GM19467 (cell line): Measurements from ENCODE around the gene FOXN3.
A peak's percentile ranks its signal among the peaks of the same experiment; 100 is the strongest.

Source experiments
- ATAC-seq: cut with Tn5 transposase; IDR thresholded peaks from one replicate; pipeline ENCODE4 v1.9.1; 2021; ENCODE audit warnings: mild to moderate bottlenecking, moderate library complexity; ENCODE audit not compliant: unreplicated experiment

Gene FOXN3

DNA sequence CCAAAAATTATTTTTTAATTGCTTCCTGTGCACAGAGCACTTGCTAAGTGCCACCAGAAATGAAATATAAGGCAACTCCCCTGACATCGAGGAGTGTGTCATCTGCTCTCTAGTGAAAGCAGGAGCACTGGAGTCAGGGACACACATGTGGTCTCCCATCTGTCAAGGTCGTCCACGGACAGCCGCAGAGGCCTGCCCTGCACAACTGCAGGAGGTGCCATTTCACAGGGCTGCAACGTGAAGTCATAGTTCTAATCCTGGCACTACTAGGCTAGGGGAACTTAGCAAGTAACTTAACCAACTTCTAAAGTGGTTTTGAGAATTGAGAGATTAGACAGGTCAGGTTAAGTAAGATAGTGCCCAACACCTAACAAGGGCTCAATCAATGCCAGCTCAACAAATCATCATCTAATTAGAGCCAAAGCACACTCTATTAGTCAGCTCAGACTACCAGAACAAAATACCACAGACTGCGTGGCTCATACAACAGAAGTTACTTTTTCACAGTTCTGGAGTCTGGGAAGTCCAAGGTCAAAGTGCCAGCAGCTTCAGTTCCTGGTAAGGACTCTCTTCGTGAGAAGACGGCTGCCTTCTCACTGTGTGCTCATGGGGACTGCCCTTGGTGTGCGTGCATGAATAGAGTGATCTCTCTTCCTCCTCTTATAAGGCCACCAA lies 30.7 kb downstream of the FOXN3 start:
- no peak for ATAC-seq

DNA sequence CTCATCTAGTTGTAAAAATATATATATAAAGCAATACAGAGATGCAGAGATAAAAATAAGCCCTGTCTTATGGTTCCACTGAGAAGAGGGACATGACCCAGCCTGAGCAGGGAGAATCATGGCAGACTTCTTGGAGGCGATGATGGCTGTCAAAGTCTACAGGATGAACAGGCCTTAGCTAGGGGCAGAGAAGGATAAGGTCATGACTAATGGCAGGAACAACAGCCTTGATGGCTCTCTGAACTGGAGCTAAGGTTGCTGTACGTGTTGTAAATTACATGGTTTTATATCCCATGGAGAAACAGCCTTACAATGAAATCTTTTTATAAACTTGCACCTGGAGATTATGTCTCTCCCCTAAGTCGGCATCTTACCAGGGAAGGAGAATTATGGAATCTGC lies 32.4 kb downstream of the FOXN3 start:
- no peak for ATAC-seq

DNA sequence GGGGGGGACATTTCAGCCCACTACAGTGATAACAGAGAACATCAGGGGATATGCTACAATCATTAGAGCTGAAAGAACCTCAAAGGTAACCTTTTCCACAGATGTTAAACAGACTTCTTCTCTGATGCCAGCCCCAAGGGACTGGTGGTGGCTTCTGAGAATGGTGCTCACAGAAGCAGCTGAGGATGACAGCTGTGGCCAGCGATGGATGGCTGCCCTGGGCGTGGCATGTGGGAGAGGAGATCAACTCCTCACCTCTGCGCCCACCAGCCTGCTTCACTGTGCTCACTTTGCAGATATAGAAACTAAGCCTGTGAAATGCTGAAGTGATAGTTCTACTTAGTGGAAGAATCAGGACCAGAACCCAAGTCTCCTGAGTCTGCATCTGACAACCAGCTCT lies 33.0 kb downstream of the FOXN3 start:
- ATAC-seq = peak; percentile 90

DNA sequence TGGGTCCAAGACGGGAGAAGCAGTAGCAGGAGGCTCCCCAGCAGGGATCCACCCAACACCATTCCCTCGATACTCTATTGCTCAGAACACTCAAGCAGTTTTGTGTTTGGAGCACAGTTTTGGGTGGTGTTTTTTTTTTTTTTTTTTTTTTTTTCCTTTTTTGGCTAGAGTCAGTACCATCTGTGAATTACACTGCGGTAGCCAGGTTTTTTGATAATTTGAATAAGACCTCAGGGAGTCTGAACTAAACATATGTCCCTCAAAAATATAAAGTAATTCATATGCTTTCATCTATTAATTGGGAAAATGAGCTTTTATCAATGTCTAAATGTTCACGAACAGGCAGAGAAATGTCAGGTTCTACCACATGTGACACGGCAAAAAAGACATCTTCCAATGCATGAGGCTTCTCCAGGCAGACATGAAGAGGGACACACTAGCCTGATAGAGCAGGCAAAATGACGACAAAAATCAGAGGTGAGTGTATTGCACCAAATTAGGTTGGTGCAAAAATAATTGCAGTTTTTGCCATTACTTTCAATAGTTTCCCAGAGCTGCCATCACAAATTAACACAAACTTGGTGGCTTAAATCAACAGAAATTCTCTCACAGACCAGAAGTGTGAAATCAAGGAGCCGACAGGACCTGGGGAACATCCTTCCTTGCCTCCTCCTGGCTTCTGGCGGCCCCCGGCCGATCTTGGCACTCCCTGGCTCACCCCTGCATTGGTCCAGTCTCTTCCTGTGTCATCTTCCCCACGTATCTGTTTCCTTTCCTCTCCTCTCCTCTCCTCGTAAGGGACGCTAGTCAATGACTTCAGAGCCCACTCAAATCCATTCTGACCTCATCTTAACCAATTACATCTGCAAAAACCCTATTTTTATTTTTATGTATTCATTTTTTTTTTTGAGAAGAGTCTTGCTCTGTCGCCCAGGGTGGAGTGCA lies 33.9 kb downstream of the FOXN3 start:
- no peak for ATAC-seq

DNA sequence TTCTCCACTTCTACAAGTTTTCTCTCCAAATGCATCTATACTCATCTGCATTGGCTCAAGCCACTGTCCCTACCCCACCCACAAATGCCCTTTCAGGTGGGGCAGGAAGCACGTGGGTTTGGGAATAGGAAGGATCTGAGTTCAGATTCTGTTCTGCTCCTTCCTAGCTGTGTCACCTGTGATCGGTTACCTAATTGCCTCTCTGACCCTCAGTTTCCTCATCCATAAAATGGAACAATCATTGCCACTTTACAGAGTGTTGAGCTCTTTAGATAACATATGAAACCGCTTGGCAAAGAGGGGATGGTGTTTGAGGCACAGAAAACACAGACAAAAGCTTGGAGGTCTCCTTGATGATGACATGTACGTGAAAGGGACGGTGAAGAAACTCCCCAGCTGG lies 34.5 kb downstream of the FOXN3 start:
- ATAC-seq = no peak

DNA sequence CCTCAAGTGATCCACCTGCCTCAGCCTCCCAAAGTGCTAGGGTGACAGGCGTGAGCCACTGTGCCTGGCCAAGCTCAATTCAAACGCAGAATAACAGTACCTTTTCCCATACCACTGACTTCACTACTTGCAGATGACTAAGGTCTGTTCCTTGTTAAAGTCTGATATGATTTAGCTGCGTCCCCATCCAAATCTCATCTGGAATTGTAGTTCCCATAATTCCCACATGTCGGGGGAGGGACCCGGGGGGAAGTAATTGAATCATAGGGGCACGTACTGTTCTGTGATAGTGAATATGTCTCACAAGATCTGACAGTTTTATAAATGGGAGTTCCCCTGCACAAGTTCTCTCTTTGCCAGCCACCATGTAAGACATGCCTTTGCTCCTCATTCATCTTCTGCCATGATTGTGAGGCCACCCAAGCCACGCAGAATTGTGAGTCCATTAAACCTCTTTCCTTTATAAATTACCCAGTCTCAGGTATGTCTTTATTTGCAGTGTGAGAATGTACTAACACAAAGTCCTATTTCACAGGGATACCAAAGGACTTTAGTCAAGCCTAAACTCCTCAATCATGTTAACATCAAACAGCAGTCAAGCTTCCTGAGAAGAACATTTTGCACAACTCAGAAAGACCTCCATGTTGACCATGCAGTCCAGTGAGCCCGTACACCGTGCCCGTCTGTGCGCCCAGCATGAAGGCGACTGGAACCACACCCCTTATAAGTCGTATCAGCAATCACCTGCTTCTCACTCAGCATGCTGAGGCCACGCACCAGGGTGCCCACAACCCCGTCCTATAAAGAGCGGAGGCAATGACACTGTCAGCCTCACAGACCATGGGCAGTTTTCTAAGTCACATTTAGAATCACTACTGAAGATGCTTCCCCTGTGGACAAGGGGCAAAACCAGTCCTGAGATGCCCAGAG lies 36.9 kb downstream of the FOXN3 start:
- ATAC-seq = no peak

DNA sequence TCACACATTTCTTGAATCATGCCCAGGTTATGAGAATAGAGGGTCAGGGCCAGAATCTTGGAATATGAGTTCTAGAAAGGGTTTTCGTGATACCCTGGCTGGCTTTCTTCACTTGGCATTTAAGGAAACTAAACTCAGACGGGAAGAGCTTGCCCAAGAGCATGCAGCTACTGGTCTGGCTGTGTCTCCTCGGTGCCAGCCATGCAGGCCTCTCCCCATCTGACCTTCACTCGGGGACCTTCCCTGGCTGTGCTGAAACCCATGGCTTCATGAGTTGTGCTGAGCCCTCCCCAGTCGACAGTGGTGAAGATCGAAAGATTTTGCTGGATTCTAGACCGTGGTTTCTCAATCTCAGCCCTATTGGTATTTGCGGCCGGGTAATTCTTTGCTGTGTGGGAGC lies 38.0 kb downstream of the FOXN3 start:
- ATAC-seq = no peak

DNA sequence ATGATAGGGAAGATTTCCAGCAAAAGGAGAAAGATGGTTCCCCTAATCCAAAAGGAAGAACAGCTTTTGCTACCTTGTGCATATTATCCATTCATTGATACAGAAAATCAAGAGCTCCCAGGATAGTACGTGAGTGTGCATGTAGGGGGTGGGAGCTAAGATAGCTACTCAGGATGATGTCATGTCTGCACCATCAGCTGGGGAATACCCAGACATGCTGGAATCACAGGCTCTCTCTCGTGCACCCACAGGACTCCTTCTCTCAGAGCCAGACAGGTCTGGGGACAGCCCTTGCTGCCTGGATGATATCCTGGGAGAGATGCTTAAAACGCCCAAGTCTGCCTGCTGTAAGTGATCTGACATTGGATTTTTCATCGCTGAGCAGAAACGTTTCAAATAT lies 38.9 kb downstream of the FOXN3 start:
- no peak for ATAC-seq

DNA sequence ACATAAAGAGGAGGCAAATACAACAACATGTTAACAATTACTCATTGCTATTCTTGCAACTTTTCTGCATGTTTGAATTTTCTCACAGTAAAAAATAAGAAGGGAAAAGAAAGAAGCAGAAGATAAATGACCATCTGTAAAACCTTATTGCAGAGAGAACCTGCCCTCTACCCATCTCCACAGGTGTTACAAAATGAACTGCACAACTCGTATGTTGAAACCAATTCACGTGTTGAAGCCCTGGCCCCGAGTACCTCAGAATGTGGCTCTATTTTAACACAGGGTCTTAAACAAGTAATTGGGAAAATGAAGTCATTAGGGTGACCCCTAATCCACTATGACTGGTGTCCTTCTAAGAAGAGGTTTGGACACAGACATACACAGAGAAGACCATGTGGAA lies 39.5 kb downstream of the FOXN3 start:
- ATAC-seq = no peak

DNA sequence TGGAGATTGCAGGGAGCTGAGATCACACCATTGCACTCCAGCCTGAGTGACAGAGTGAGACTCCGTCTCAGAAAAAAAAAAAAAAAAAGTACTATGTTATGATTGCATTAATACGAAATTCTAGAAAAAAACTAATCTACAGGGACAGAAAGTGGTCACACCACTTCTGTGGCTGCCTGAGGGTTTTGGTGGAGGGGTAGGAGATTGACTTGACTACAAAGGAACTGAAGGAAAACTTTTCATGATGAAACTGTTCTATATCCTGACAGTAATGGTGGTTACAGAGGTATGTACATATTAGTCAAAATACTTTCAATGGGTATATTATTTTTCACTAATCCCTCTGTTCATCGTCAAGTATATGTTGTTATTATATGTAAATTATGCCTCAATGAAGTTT lies 42.1 kb downstream of the FOXN3 start:
- ATAC-seq = no peak

DNA sequence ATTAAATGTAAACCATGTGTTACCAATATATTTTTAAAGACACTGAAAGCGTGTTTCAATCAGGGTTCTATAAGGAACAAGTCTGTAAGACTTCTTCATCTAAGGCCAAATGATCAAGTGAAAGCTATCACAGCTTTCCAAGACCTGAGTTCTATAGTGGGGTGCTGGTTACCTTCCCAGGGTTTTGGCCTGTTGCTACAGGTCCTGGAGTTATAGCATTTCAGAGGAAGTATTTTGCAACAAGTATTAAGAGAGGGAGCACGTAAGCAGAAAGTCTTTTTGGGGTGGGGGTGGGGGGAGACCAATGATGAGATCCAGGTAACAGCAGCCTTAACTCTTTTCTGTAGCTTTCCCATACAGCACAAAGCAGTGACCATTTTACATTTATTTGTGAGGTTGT lies 43.8 kb downstream of the FOXN3 start:
- no peak for ATAC-seq

DNA sequence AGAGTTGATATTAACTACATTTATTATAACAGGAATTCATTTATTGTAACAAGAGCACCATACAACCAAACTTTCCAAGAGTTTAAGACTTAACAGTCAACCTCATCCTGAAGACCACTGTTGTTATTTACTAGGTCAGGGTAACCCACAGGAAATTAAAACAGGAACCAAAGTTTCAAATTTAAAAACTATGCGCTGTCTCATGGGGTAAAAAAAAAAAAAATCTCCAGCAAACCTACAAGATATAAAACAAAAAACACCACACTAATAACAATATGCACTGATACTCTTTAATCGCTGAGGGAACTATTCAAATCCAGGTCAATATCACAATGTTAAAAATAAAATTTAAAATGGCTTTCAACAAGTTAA lies 44.5 kb downstream of the FOXN3 start:
- no peak for ATAC-seq

DNA sequence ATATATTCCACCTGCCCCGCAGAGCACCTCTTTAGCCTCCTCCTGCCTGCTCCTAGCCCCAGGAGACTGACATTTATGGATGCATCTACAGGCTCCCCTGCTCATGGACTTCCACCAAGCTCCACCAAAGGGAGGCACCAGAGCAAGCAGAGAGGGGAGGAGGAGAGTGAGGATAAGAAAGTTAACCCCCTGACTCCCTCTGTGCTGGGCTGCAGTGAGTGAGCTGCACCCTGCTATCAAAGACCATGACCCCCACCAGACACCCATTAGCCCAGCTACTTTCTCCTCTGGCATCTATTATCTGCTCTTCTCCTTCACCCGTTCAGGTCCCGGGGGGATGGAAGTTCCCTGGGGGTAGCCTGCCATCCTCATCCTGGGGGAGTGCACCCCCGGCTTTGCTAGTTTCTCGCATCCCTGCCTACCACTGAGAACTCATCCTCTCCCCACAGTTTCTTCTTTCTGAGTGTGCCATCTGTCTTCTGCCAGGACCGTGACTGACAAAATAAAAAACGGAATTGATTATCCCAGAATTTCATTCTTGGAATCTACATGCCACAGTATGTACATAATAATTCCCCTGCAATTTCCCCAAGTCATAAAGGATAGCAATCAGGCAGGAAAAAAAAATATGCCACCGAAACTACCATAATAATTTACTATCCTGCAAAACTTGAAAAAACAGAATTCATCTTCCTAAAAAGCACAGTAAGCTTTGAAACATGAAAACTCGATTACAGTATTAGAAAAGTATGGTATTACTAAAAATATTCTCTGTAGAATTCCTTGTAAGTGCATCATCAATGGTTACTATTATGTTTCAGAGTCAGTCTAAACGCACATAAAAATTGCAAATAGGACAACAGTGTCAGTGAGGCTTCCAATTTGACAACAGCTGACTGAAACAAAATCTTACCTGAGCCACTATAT lies 45.2 kb downstream of the FOXN3 start:
- no peak for ATAC-seq

DNA sequence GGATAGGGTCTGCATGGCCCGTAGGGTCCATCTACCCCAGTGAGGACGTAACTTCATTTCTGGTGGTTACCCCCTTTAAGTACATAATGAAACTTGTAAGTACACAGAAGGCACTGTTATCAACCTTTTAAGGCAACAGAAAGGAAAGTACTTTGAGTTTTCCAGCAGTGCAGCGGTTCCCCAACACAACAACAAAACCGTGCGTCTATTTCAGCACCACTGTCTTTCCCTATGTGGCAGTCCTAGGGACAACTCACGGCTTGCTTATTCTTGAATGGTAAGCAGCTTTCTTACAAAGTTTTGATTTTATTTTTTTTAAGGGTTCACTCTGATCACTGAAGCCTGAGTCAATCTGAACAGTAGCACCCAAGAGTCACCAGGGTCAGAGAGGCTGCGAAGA lies 46.3 kb downstream of the FOXN3 start:
- no peak for ATAC-seq

DNA sequence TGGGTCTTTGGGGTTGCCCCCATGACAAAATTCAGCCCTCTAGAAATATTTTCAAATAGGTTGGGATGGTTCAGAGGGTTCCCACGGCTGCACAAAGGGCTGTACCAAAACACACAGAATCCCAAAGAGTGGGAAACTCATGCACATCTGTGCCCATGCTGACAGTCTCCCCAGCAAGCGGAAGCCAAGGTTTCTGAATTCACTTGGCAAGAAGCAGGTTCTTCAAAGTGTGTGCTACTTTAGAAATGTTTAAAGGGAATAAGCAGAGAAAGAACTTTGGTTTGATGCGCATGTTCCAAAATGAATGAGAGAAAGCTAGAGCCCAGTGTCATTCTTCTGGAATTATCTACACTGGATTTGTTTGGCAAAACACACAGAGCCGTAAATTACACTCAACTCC lies 46.7 kb downstream of the FOXN3 start:
- no peak for ATAC-seq

DNA sequence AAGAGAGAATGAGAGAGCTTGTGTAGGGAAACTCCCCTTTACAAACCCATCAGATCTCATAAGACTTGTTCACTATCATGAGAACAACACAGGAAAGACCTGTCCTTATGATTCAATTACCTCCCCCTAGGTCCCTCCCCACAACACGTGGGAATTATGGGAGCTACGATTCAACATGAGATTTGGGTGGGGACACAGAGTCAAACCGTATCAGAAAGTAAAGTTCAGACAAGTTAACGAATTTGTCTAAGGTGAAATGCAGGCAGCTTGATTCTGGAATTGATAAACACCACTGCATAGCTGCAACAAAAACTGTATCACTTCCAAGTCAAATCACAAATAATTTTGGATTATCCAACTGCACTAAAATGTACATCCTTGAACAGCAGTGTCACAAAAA lies 47.4 kb downstream of the FOXN3 start:
- ATAC-seq = no peak

DNA sequence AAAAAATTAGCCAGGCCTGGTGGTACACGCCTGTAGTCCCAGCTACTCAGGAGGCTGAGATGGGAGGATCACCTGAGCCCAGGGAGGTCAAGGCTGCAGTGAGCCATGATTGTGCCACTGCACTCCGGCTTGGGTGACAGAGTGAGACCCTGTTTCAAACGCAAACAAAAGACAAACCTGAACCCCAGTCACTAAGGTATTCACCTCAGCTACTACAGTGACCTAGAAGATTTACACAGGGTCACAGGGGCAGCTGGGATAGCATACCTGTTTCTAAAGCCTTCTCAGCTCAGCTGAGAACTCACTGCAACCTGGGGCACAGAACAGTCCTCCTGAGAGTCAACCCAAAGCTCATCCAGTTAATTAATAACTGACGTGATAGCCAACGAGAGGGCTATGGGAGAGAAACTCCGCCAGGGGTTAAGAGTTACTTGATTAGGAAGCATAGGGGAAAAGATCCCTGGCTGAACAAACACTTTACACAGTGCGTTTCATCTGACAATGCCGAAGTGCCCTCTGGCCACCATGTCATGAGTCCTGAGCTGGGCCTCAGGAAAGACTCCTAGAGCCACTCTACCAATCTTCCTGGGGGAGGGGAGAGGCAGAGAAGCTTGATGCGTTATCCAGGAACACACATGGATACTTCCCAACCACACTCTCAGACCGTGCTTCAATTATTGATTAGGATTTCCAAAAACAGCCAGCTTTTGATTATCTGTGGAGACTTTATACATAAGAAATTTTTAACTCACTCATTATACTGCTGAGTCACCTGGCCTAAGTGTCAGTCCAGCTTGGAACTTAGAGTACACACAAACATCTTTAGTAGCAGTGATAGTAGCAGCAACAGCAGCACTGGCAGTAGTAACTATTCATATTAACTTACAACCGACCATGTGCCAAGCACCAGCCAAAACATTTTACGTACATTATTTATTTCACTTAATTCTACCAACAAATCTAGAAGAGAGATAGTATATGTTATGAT lies 48.2 kb downstream of the FOXN3 start:
- ATAC-seq = no peak

DNA sequence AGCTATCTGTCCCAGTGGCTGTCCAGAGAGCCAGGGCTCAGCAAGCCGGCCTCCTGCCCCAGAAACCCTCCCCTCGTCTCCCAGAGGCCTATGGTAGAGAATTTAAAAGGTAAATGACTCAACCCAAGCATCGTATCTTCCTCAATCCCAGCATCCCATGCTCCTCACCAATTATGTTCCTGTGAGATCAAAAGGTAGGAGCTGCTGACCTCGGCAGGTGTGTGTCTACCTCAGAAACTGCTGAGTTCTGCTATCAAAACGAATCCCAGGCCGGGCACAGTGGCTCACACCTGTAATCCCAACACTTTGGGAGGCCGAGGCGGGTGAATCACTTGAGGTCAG lies 49.3 kb downstream of the FOXN3 start:
- ATAC-seq = no peak
